ENCODE measurements around the gene BANF1. TPM values are rescaled to one million over a fixed set of nuclear protein-coding genes. Genes with fewer than 3 reads are reported as not detected.

BANF1 gene
- total and polyA plus RNA-seq, 4 donors: 10.7 to 100.0 (median 47.0) TPM

- Histone ChIP-seq H3K9me3 (ENCODE audit: control insufficient read depth in 4 of 4, low read length in 3 of 4) (no peaks in the 10 kb centered on the region), H3K27me3 (ENCODE audit: control insufficient read depth in 4 of 4, insufficient read depth in 4 of 4, low read length in 3 of 4) (no peaks in the 10 kb centered on the region), H3K27ac (ENCODE audit: low read depth in 1 of 2, low read length in 2 of 2) (peak overlapping the region; percentile 88 to 97), H3K4me1 (ENCODE audit: control insufficient read depth in 4 of 4, insufficient read depth in 4 of 4, low read length in 3 of 4) (peaks cover 4 to 30% (median 21%) of the 10 kb centered on the region in 4 donors), H3K9ac (ENCODE audit: low read depth in 1 of 2, low read length in 2 of 2) (peak overlapping the region; percentile 3 to 30), H3K4me3 (ENCODE audit: low read depth in 1 of 3, low read length in 3 of 3) (peak overlapping the region; percentile 77 to 97 (median 92)), H3K36me3 (ENCODE audit: control insufficient read depth in 4 of 4, insufficient read depth in 3 of 4, low read depth in 1 of 4, low read length in 3 of 4) (peaks cover 2 to 34% (median 26%) of the 10 kb centered on the region in 4 donors)
- WGBS: under 1% methylated on average over 40 of the region's 40 CpGs
- TF ChIP-seq EGR1 (IDR thresholded peaks at IDR 0.05; ENCODE audit: low read depth in 2 of 2) (no peak), RXRA (IDR thresholded peaks at IDR 0.05) (peak in 1 of 2 donors; percentile 13), HNF4G (IDR thresholded peaks at IDR 0.05) (no peak), HNF4A (conservative IDR thresholded peaks at IDR 0.05) (peak; percentile 28 to 37), ZBTB33 (IDR thresholded peaks at IDR 0.05) (no peak), RAD21 (IDR thresholded peaks at IDR 0.05) (no peak), NR2F2 (IDR thresholded peaks at IDR 0.05) (no peak), YY1 (IDR thresholded peaks at IDR 0.05) (no peak), GABPA (IDR thresholded peaks at IDR 0.05 in 1 of 2, conservative IDR thresholded peaks at IDR 0.05 in 1 of 2) (no peak)
- DNase-seq (ENCODE audit: low spot score): no peak
These were observed 434 bp downstream of the BANF1 start for GRCh38 chr11:66002648-66003225.

GRCh38 chr11:66003291-66003690 lies 988 bp downstream of the BANF1 start:
- 76% methylated on average over 6 of the region's 6 CpGs for WGBS
- no peak for TF ChIP-seq GABPA (IDR thresholded peaks at IDR 0.05 in 1 of 2, conservative IDR thresholded peaks at IDR 0.05 in 1 of 2)
- TF ChIP-seq SP1 (IDR thresholded peaks at IDR 0.05): no peak
- no peak for TF ChIP-seq CTCF (IDR thresholded peaks at IDR 0.05; ENCODE audit: low read depth, low read length, missing input control)
- no peak for TF ChIP-seq FOXA1 (IDR thresholded peaks at IDR 0.05)
- peaks cover 2 to 29% (median 21%) of the 10 kb centered on the region in 4 donors for H3K36me3 ChIP-seq (ENCODE audit: control insufficient read depth in 4 of 4, insufficient read depth in 3 of 4, low read depth in 1 of 4, low read length in 3 of 4)
- H3K9ac ChIP-seq (ENCODE audit: low read depth in 1 of 2, low read length in 2 of 2): peak overlapping the region in 1 of 2 donors; percentile 30
- no peak for DNase-seq (ENCODE audit: low spot score)
- H3K4me3 ChIP-seq (ENCODE audit: low read depth in 1 of 3, low read length in 3 of 3): peak overlapping the region; percentile 77 to 97 (median 92)
- H3K27ac ChIP-seq (ENCODE audit: low read depth in 1 of 2, low read length in 2 of 2): peak overlapping the region; percentile 88 to 97
- H3K9me3 ChIP-seq (ENCODE audit: control insufficient read depth in 4 of 4, low read length in 3 of 4): no peaks in the 10 kb centered on the region
- H3K4me1 ChIP-seq (ENCODE audit: control insufficient read depth in 4 of 4, insufficient read depth in 4 of 4, low read length in 3 of 4): peaks cover 4 to 30% (median 21%) of the 10 kb centered on the region in 4 donors
- H3K27me3 ChIP-seq (ENCODE audit: control insufficient read depth in 4 of 4, insufficient read depth in 4 of 4, low read length in 3 of 4): no peaks in the 10 kb centered on the region

GRCh38 chr11:66004186-66004585 lies 1.9 kb downstream of the BANF1 start:
- Histone ChIP-seq H3K9ac (ENCODE audit: low read depth in 1 of 2, low read length in 2 of 2) (no peak overlapping the region), H3K27me3 (ENCODE audit: control insufficient read depth in 4 of 4, insufficient read depth in 4 of 4, low read length in 3 of 4) (no peaks in the 10 kb centered on the region), H3K36me3 (ENCODE audit: control insufficient read depth in 4 of 4, insufficient read depth in 3 of 4, low read depth in 1 of 4, low read length in 3 of 4) (peaks cover 0 to 20% (median 12%) of the 10 kb centered on the region in 4 donors), H3K9me3 (ENCODE audit: control insufficient read depth in 4 of 4, low read length in 3 of 4) (no peaks in the 10 kb centered on the region), H3K4me1 (ENCODE audit: control insufficient read depth in 4 of 4, insufficient read depth in 4 of 4, low read length in 3 of 4) (peaks cover 4 to 30% (median 21%) of the 10 kb centered on the region in 4 donors), H3K27ac (ENCODE audit: low read depth in 1 of 2, low read length in 2 of 2) (no peak overlapping the region), H3K4me3 (ENCODE audit: low read depth in 1 of 3, low read length in 3 of 3) (no peak overlapping the region)
- TF ChIP-seq ZBTB33 (IDR thresholded peaks at IDR 0.05) (no peak), EGR1 (IDR thresholded peaks at IDR 0.05; ENCODE audit: low read depth in 2 of 2) (no peak), NR2F2 (IDR thresholded peaks at IDR 0.05) (no peak), CTCF (IDR thresholded peaks at IDR 0.05; ENCODE audit: low read depth, low read length, missing input control) (no peak)
- 78% methylated on average over 4 of the region's 4 CpGs for WGBS
- no peak for DNase-seq (ENCODE audit: low spot score)
